K562 (cell line): Measurements from ENCODE around the gene PDLIM7. TPM values are rescaled to one million over a fixed set of nuclear protein-coding genes. Genes with fewer than 3 reads are reported as not detected.

ENCODE experiments used
- ATAC-seq: fragments of 200-7000 bp; cut with Tn5 transposase; 3 replicates; pipeline ENCODE4 v1.9.1; 2020; ENCODE audit warnings: moderate library complexity
- BruUV-seq: library from RNA; stranded (reverse); fragments of 400-500 nt; replicated peaks from 2 replicates; lab custom pipeline; 2021; lab: Mats Ljungman, UMichigan
- CTCF ChIA-PET: fragments of 300-600 bp; formaldehyde crosslinking; extraction: SDS; loops from one replicate; lab custom pipeline; 2021; ENCODE audit warnings: low intra/inter-chr PET ratio; lab: Yijun Ruan, JAX
- POLR2A ChIA-PET: fragments of 300-600, 350-650 bp; sonication (Branson Sonifier 250); formaldehyde crosslinking; extraction: SDS; loops from one replicate; lab custom pipeline; 2021; ENCODE audit warnings: antibody characterized with exemption, inconsistent platforms; lab: Yijun Ruan, JAX
- DNase-seq, 4 experiments: peaks; one replicate each; pipeline versions ENCODE4 v3.0.0 to v3.0.0-alpha.2; 2011 to 2018; ENCODE audit warnings: low spot score in 3 of 4, mixed read lengths in 3 of 4; ENCODE audit errors: extremely low read depth in 1 of 4
- FAIRE-seq: peaks from 2 replicates; lab custom pipeline; 2011; peaks lifted over from hg19 to GRCh38; lab: Jason Lieb, UNC
- H2AFZ ChIP-seq: 2 replicates; pipeline ENCODE4 v1.6.0; 2011; ENCODE audit warnings: low read depth, low read length, control low read depth, inconsistent platforms
- H3K27ac ChIP-seq: fragments of 200-600 bp; 3 replicates; pipeline ENCODE4 v1.8.0; 2011; ENCODE audit warnings: low read depth, mild to moderate bottlenecking, control low read depth, inconsistent platforms, low read length, moderate library complexity, mixed read lengths; ENCODE audit errors: extremely low read depth
- H3K27me3 ChIP-seq, 2 experiments: fragments of 300-600 bp in 1 of 2; 2 replicates in 1 of 2; 3 replicates in 1 of 2; pipeline versions ENCODE4 v1.6.0 to v1.8.0; 2011; ENCODE audit warnings: inconsistent platforms in 2 of 2, low read length in 2 of 2, mild to moderate bottlenecking in 1 of 2, mixed read lengths in 1 of 2, moderate library complexity in 1 of 2; ENCODE audit not compliant: control insufficient read depth in 2 of 2, insufficient read depth in 2 of 2
- H3K36me3 ChIP-seq: fragments of 300-600 bp; 3 replicates; pipeline ENCODE4 v1.8.0; 2011; ENCODE audit warnings: mild to moderate bottlenecking, low read length, inconsistent platforms; ENCODE audit not compliant: control insufficient read depth, insufficient read depth
- H3K4me1 ChIP-seq, 2 experiments: fragments of 200-600 bp in 1 of 2; replicated peaks in 1 of 2; 2 replicates in 1 of 2; 3 replicates in 1 of 2; pipeline versions ENCODE4 v1.5.1 to v1.8.0; 2011; ENCODE audit warnings: inconsistent platforms in 2 of 2, low read length in 2 of 2, mild to moderate bottlenecking in 1 of 2, mixed read lengths in 1 of 2, moderate library complexity in 1 of 2; ENCODE audit not compliant: control insufficient read depth in 2 of 2, insufficient read depth in 2 of 2
- H3K4me2 ChIP-seq: 2 replicates; pipeline ENCODE4 v1.6.1; 2011; ENCODE audit warnings: low read length, control low read depth, inconsistent platforms, mixed read lengths; ENCODE audit not compliant: insufficient read depth
- H3K4me3 ChIP-seq: fragments of 200-600 bp; sonication (generic), shearing (Covaris generic); 2 replicates; pipeline ENCODE4 v1.5.1; 2016; ENCODE audit warnings: control low read depth, inconsistent platforms
- H3K79me2 ChIP-seq: fragments of 200-600 bp; 3 replicates; pipeline ENCODE4 v1.8.0; 2011; ENCODE audit warnings: low read length, inconsistent platforms; ENCODE audit not compliant: control insufficient read depth, insufficient read depth
- H3K9ac ChIP-seq, 2 experiments: 2 replicates each; pipeline versions ENCODE4 v1.6.0 to v1.6.1; 2011; ENCODE audit warnings: low read depth in 2 of 2, low read length in 2 of 2, control low read depth in 1 of 2, inconsistent platforms in 1 of 2, mild to moderate bottlenecking in 1 of 2, mixed read lengths in 1 of 2; ENCODE audit not compliant: insufficient read depth in 1 of 2
- H3K9me1 ChIP-seq: one replicate; pipeline ENCODE4 v1.6.0; 2011; ENCODE audit warnings: inconsistent platforms, mild to moderate bottlenecking, low read length, moderate library complexity; ENCODE audit not compliant: control insufficient read depth, insufficient read depth
- H3K9me3 ChIP-seq: replicated peaks from 2 replicates; pipeline ENCODE4 v1.5.1; 2011; ENCODE audit warnings: low read depth, low read length, inconsistent platforms; ENCODE audit not compliant: control insufficient read depth, insufficient read depth
- H4K20me1 ChIP-seq: replicated peaks from 2 replicates; pipeline ENCODE4 v1.6.1; 2011; ENCODE audit warnings: low read length, inconsistent platforms, mixed read lengths; ENCODE audit not compliant: control insufficient read depth, insufficient read depth
- ARHGAP35 ChIP-seq: fragments of 450-650 bp; IDR thresholded peaks from 2 replicates; pipeline ENCODE4 v1.6.1; 2018; ENCODE audit not compliant: partially characterized antibody
- BHLHE40 ChIP-seq: IDR thresholded peaks from 2 replicates; pipeline ENCODE4 v1.6.1; 2011; ENCODE audit warnings: low read length, improper control_type of control experiment
- E2F6 ChIP-seq, 2 experiments: IDR thresholded peaks; 2 replicates each; pipeline ENCODE4 v1.6.1; 2011; ENCODE audit warnings: borderline replicate concordance in 1 of 2, control low read depth in 1 of 2, low read depth in 1 of 2, low read length in 1 of 2, mild to moderate bottlenecking in 1 of 2, mixed read lengths in 1 of 2, moderate library complexity in 1 of 2; ENCODE audit not compliant: insufficient read depth in 1 of 2, insufficient read length in 1 of 2, poor library complexity in 1 of 2, severe bottlenecking in 1 of 2; ENCODE audit errors: extremely low read depth in 1 of 2
- EP400 ChIP-seq: fragments of 450-650 bp; IDR thresholded peaks from 2 replicates; pipeline ENCODE4 v1.6.1; 2017; ENCODE audit warnings: antibody characterized with exemption, mild to moderate bottlenecking, moderate library complexity
- GABPB1 ChIP-seq: sonication (generic); formaldehyde crosslinking; IDR thresholded peaks from 2 replicates; pipeline ENCODE4 v1.8.0; 2022; ENCODE audit warnings: mild to moderate bottlenecking, missing genetic modification reagents
- HNRNPL ChIP-seq: fragments of 200-400 bp; formaldehyde crosslinking; IDR thresholded peaks from 2 replicates; pipeline ENCODE4 v1.6.1; 2017; ENCODE audit warnings: low read depth, mild to moderate bottlenecking, low read length
- HNRNPUL1 ChIP-seq: fragments of 200-400 bp; formaldehyde crosslinking; IDR thresholded peaks from 2 replicates; pipeline ENCODE4 v1.6.1; 2017; ENCODE audit warnings: low read length
- ILF3 ChIP-seq: fragments of 450-650 bp; IDR thresholded peaks from 2 replicates; pipeline ENCODE4 v1.6.1; 2018; ENCODE audit warnings: antibody characterized with exemption, mild to moderate bottlenecking, moderate library complexity, borderline replicate concordance
- NRF1 ChIP-seq, 2 experiments: fragments of 450-650 bp; IDR thresholded peaks in 1 of 2; conservative IDR thresholded peaks in 1 of 2; 2 replicates each; pipeline ENCODE4 v1.6.1; 2014; ENCODE audit warnings: mild to moderate bottlenecking in 2 of 2
- POLR2A ChIP-seq: fragments of 450-650 bp; conservative IDR thresholded peaks from 2 replicates; pipeline ENCODE4 v1.6.1; 2016
- POLR2G ChIP-seq: fragments of 200-400 bp; formaldehyde crosslinking; IDR thresholded peaks from 2 replicates; pipeline ENCODE4 v1.6.1; 2017; ENCODE audit warnings: low read depth, mild to moderate bottlenecking, antibody characterized with exemption, low read length, moderate library complexity
- RBM22 ChIP-seq: fragments of 200-400 bp; formaldehyde crosslinking; IDR thresholded peaks from 2 replicates; pipeline ENCODE4 v1.6.1; 2018; ENCODE audit warnings: low read length, low read depth; ENCODE audit not compliant: poor library complexity, severe bottlenecking
- SUPT5H ChIP-seq: fragments of 450-650 bp; IDR thresholded peaks from 2 replicates; pipeline ENCODE4 v1.6.1; 2016
- WGBS: fragments of 100-300 bp; shearing (Covaris generic); methylation state at CpG from one replicate; pipeline ENCODE4 v1.1.6; 2016; ENCODE audit warnings: low coverage, mixed read lengths; ENCODE audit not compliant: insufficient coverage; ENCODE audit errors: missing lambda C conversion rate; 5-methylcytosine and 5-hydroxymethylcytosine counted together
- in situ Hi-C: fragments of 300-500 bp; cut with MboI; formaldehyde crosslinking; loops from 4 replicates; pipeline ENCODE4 v1.15.0; 2018; ENCODE audit warnings: inconsistent platforms, mixed read lengths
- intact Hi-C: fragments of 100-400 bp; cut with micrococcal nuclease; formaldehyde crosslinking; loops from 2 replicates; pipeline ENCODE4 v1.14.2; 2022
- polyA plus RNA-seq, 8 experiments: library from polyadenylated mRNA; depleted of rRNA in 4 of 8; stranded (reverse) in 5 of 8; unstranded in 3 of 8; fragments of >200 nt; fragmentation: Nextera tagmentation in 2 of 8; fragmentation: Illumina TruSeq in 1 of 8; extraction: Ambion mirVana in 2 of 8; extraction: Trizol in 1 of 8; gene quantifications; 2 replicates each; pipeline versions ENCODE4 v1.2.1 to v1.2.3, GENCODE V29; 2011 to 2014; ENCODE audit warnings: inconsistent platforms in 1 of 8, missing spikeins in 1 of 8
- total RNA-seq, 7 experiments: library from RNA; depleted of rRNA in 6 of 7; stranded (reverse); fragments of >200 nt in 6 of 7; fragmentation: Illumina TruSeq in 2 of 7; extraction: Trizol in 2 of 7; gene quantifications; 2 replicates each; pipeline versions ENCODE4 v1.2.1 to v1.2.3, GENCODE V29; 2011 to 2021; ENCODE audit warnings: low replicate concordance in 1 of 7
- TF ChIP-seq, protein P1 (sequence below): sonication (generic); formaldehyde crosslinking; IDR thresholded peaks from 2 replicates; pipeline ENCODE4 v1.9.0; 2022; ENCODE audit warnings: mild to moderate bottlenecking, missing genetic modification reagents
- TF ChIP-seq, protein P2 (sequence below): sonication (generic); formaldehyde crosslinking; IDR thresholded peaks from 2 replicates; pipeline ENCODE4 v1.9.0; 2022; ENCODE audit warnings: mild to moderate bottlenecking, missing genetic modification reagents

The PDLIM7 gene
- total and polyA plus RNA-seq, 9 of the 15 experiments (the other 6 are each of a cell fraction or from before 2014, with no cell fraction given) = 2.1 to 124 (median 32.6) TPM

DNA sequence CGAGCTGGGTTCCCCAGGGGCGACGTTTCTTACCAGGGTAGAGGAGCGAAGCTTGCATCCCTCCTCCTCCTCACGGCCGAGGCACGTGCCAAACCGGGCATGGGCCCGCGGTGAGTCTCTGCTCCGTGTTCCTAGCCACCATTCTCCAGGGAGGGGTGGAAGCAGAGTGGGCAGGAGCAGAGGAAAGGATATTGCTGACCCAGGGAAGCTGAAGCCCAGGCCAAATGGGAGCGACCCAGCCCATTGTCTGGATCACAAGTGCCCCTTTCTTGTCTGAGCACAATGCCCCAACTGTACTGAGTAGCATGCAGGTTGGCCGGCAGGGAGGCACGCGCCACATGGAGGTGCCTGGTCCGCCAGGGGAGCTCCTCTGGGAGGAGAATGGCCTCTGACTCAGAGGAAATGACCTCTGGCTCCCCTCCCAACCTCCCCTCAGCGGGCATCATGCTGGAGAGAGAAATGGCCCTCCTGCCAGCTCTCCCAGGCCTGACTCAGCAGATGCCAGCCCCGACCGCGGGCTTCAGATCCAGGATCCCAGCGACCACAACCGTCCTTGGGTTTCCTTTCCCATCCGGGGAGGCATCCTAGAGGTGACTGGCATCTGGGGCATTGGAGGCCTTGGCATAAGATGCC lies 49.7 kb downstream of the PDLIM7 start:
- peaks cover 3% of the 10 kb centered on the region for H3K9me1 ChIP-seq
- no peak overlapping the region for H3K27ac ChIP-seq
- H3K4me1 ChIP-seq = peaks cover 19 to 41% of the 10 kb centered on the region in 2 experiments
- H3K27me3 ChIP-seq = no peaks in the 10 kb centered on the region
- H3K9ac ChIP-seq = peak overlapping the region in 1 of 2 experiments; percentile 95; a peak in 2 of 4 replicates
- peak overlapping the region; percentile 23; the same call in 1 of the 2 replicates for H3K4me2 ChIP-seq
- no peaks in the 10 kb centered on the region for H3K9me3 ChIP-seq
- H4K20me1 ChIP-seq = peaks cover 25% of the 10 kb centered on the region
- H2AFZ ChIP-seq = no peak overlapping the region
- H3K36me3 ChIP-seq = peaks cover 5% of the 10 kb centered on the region; the same call in 1 of the 3 replicates
- H3K4me3 ChIP-seq = no peak overlapping the region
- H3K79me2 ChIP-seq = no peaks in the 10 kb centered on the region
- peak in 2 of 4 experiments; percentile 48 to 50 for DNase-seq
- TF ChIP-seq POLR2G (peak; percentile 77), NRF1 (conservative IDR thresholded peaks at IDR 0.05 in 1 of 2, IDR thresholded peaks at IDR 0.05 in 1 of 2) (no peak), SUPT5H (peak; percentile 45), BHLHE40 (peak; percentile 78), GABPB1 (CRISPR knock-in tag) (0 out of 2 replicates have a peak, but pooled peaks have one; percentile 10), POLR2A (peak; percentile 51; the same call in 1 of the 2 replicates), ILF3 (no peak), RBM22 (peak; percentile 53), EP400 (peak; percentile 24; the same call in 1 of the 2 replicates), HNRNPUL1 (peak; percentile 68; the same call in 1 of the 2 replicates), ARHGAP35 (no peak), E2F6 (IDR thresholded peaks at IDR 0.05; ENCODE audit: borderline replicate concordance in 1 of 2, extremely low read depth in 1 of 2, insufficient read depth in 1 of 2, insufficient read length in 1 of 2, low read depth in 1 of 2, low read length in 1 of 2, poor library complexity in 1 of 2, severe bottlenecking in 1 of 2) (peak in 1 of 2 experiments; percentile 3), HNRNPL (peak; percentile 65; the same call in 1 of the 2 replicates)
- TF ChIP-seq, protein P1, sequence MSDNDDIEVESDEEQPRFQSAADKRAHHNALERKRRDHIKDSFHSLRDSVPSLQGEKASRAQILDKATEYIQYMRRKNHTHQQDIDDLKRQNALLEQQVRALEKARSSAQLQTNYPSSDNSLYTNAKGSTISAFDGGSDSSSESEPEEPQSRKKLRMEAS = peak; percentile 61
- TF ChIP-seq, protein P2, sequence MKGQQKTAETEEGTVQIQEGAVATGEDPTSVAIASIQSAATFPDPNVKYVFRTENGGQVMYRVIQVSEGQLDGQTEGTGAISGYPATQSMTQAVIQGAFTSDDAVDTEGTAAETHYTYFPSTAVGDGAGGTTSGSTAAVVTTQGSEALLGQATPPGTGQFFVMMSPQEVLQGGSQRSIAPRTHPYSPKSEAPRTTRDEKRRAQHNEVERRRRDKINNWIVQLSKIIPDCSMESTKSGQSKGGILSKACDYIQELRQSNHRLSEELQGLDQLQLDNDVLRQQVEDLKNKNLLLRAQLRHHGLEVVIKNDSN (CRISPR knock-in tag) = peak; percentile 55
- no TSS peak for BruUV-seq
- in situ Hi-C loops = loop anchor here (5.0 kb wide), 1 partner anchor 55 kb away; no protein-coding TSS in a partner anchor
- intact Hi-C loops = loop anchor here (2.0 kb wide), 1 partner anchor 333 kb away; no protein-coding TSS in a partner anchor
- no peak for FAIRE-seq
- 24% methylated on average over 23 of the region's 23 CpGs for WGBS
- CTCF ChIA-PET = interaction anchor here (1.9 kb wide), 1 partner anchor 44 kb away, joined by 9 read pairs; no protein-coding TSS in a partner anchor
- POLR2A ChIA-PET = interaction anchor here (0.6 to 11.8 kb wide), 7 partner anchors 10 to 46 kb away, joined by 3 to 210 read pairs (median 4); partner anchors contain the start of gene GRK6
- ATAC-seq = no peak
